Stimulated activated CD8-positive, alpha-beta memory T cell treated with anti-CD3 and anti-CD28 coated beads, Interleukin-7, amount 100 ng/mL, for 4 hours (primary cell): Measurements from ENCODE around the gene LECT2.

ENCODE experiments used
- DNase-seq, 2 donors: peaks; one replicate each; pipeline ENCODE4 v3.0.0-alpha.2; 2020; ENCODE audit warnings: low read depth in 2 of 2

LECT2 gene

DNA sequence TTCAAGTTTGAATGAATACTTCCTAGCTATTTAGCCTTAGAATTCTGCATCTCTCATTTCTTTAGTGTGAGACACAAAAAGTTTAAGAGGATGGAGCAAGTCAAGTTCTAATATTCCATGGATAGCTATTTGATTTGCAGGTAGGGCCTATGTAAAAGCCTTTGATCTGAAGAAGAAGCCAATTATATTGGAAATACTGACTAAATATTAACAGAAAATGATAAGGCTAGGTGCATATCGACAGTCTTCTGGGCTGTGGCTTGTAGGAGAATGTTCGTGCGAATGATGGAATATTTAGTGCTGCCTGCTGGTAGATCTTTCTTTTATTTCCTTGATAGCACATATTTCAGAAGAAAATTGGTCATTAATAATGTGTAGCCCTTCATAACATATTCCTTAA is at the start of gene LECT2:
TSS of gene LECT2 (minus strand) at position 85 of the 400 bp plus-strand sequence. CDS start 150 bp downstream, outside the sequence.
- no peak for DNase-seq

- no peak for DNase-seq
Observed at GRCh38 chr5:136004436-136004835, 49.7 kb upstream of the LECT2 start.

- no peak for DNase-seq
Observed at GRCh38 chr5:136001466-136001981, 46.7 kb upstream of the LECT2 start.

DNA sequence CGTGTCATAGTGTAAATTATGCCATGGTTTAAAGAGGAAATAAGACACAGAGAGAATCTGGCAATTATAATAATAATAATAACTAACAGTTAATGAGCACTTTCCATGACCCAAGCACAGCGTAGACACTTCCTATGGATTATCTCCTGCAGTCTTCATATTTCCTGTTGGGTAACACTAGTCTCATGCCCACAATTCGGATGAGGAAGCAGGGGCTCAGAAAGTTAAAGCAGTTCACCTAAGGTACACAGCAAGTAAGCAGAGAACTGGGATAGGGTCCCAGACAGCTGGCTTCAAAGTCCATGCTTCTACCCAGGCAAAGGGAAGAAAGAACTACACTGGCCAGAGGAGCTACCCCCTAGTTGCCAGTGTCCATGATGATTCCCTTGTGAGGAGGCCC is 46.1 kb upstream of the LECT2 start:
- no peak for DNase-seq

- no peak for DNase-seq
Observed at GRCh38 chr5:136000147-136000546, 45.4 kb upstream of the LECT2 start.

DNA sequence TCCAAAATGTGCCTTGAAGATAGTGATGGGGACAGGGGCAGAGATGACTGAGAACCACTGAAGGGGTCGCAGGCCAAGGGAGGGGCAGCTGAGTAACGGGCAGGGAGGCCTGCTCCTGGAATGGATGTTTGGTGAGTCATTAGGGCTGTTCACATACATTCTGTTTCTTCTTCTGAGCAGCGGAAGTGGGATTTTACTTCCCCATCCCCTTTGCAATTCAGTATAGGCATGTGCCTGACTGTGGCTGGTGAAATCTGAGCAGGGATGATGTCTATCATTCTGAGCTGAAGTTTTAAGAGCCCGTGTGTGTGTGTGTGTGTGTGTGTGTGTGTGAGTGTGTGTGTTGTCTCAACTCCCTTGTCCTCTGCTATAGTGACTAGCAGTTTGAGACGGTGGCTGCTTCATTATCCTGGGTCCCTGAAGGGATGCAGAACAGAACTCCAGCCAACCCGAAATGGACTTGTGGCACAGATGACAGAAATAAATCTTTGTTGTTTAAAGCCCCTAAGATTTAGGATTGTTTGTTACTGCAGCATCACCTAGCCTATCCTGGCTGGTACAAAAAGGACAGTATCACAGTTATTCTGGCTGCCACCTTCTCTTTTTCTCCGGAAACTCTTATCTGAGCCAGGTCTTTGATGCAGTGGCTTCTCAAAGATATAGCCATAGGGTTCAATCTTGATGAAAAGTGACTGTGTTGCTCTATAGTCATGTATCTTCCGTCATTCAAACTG is 44.8 kb upstream of the LECT2 start:
- DNase-seq: no peak

- DNase-seq: no peak
Observed at GRCh38 chr5:135998889-135999288, 44.1 kb upstream of the LECT2 start.

GRCh38 chr5:135997673-135998335 is 43.0 kb upstream of the LECT2 start:
- DNase-seq: no peak

DNA sequence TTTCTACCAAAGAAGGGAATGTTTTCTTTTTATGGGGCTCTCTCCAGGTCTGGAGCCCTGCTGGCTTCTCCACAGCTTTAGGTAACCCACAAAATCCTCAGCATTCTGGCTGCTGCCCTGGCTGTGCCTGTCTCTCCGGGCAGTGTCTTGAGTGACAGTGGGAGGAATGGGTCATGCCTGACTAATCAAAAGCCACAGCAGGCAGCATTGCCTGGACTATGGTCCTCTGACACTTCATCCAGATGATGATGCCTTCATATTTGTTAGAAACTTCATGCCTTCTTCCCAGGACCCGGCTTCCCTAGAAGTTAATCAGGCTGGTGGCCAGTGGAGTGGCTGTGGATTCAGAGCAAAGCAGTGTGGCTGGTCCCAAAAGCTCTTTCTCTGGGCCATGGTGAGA is 41.8 kb upstream of the LECT2 start:
- DNase-seq: no peak

DNA sequence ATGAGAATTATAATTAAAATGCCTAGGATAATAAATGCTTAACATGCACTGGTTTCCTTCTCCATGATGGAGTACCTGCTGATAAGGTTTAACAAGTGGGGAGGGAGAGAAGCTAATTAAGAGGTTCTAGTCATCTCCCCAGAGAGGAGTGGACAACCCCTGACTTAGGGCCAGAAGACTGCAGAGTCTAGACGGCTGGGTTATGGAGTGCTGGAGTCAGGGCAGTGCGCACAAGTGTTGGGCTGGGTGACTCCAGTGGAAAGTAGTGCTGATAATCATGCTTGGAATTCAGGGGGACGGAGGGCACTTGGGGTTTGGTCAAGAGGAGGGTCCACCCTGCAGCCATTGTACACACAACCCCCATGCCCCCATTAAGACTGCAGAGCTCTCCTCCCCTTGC is 41.2 kb upstream of the LECT2 start:
- DNase-seq: no peak

GRCh38 chr5:135993880-135994636 is 39.3 kb upstream of the LECT2 start:
- DNase-seq: no peak

- DNase-seq: no peak
Observed at GRCh38 chr5:135993335-135993879, 38.6 kb upstream of the LECT2 start.

DNA sequence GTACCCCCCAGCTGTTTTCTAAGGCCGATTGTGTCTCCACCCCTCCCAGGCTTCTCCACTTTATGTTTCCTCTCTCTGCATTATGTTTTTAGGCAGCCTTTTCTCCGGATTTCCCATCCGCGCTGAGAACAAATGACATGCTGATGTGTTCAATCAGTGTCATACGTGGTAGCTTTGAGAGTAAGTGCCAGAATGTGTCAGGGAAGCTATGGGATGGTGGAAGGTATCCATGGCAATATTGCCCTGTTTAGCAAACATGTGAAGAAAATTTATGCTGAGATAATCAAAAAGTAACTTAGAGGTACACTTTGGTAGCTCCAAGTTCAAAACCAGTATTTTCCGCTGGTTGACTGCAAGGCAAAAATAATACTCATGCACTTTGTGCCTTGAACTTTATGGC is 36.6 kb upstream of the LECT2 start:
- no peak for DNase-seq

DNA sequence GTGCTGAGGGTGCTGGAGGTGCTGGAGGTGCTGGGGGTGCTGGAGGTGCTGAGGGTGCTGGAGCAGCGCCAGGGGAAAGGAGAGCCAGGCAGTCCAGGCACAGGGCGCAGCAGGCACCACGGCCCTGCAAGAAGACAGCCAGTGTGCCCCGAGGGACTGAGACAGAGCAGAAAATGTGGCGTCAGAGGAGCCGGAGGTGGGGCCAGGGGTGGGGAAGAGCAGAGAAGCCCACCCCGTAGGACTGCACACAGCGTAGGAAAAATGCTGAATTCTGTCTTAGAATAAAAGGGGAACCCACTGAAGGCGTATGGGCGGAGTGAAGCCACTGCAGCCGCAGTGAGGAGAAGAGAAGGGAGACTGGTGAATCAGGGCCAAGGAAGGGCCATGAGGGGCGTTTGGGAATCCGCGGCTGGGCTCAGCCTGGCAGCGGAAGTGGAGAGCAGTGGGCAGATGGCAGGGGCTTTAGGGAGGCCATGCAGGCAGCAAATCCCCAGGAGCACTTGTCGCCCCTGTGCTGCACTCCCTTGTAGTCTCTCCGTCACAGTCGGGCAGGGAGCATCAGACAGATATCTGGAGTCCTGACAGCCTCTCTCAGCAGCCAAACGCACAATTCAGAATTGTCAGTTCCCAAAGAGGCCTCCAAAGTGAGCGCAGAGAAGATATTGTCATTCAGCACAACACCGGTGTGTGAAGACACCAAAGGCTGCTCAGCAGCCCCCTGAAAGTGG is 35.9 kb upstream of the LECT2 start:
- DNase-seq: no peak

DNA sequence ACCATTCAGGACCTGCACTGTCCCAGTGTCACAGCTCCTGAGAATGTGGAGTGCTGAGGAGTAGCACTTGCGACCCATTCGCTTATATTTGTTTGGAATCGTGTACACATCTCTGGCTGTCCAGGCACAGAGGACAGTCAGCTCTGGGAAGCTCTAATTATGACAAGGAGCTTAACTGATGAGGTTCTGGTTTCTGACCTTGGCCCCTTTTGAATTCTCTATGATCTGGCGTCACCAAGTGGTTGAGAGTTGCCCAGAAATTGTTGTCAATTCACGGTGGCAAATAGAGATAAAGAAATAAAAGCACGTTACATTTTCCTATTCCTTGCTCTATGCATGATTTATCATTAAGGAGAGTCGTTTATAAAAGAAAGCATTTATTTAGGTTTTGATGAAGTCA is 34.9 kb upstream of the LECT2 start:
- DNase-seq: no peak

GRCh38 chr5:135988546-135988945 is 33.8 kb upstream of the LECT2 start:
- no peak for DNase-seq

DNA sequence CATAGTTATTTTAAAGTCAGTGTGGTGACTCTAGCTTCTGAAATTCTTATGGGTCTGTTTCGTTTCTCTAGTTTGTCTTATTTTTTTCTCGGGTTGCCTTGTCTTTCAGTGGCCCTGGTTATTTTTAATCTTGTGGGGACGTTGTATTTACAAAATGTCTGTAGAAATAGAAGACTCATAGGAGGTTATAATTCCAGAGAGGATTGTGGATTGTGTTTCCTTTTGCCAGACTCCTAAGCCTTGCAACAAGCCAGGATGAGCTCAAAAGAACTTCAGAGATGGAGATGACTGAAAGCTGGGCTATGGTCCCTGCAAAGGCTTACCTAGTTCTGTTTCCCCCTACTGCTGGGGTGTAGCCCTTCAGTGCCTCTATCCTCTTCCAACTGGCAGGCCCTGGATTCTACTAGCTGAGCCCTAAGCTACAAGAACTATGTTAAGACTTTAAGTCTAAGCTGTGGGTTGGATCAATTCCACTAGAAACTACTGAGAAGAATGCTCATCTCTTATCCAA is 32.2 kb upstream of the LECT2 start:
- no peak for DNase-seq

DNA sequence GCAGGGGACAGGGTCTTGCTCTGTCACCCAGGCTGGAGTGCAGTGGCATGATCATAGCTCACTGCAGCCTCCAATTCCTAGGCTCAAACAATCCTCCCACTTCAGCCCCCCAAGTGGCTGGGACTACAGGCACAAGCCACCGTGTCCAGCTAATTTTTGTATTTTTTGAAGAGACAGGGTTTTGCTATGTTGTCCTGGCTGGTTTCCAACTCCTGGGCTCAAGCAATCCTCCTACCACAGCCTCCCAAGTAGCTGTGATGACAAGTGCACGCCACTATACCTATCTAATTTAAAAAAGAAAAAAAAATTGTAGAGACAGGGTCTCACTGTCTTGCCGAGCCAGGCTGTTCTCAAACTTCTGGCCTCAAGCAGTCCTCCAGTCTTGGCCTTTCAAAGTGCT is 31.6 kb upstream of the LECT2 start:
- no peak for DNase-seq

DNA sequence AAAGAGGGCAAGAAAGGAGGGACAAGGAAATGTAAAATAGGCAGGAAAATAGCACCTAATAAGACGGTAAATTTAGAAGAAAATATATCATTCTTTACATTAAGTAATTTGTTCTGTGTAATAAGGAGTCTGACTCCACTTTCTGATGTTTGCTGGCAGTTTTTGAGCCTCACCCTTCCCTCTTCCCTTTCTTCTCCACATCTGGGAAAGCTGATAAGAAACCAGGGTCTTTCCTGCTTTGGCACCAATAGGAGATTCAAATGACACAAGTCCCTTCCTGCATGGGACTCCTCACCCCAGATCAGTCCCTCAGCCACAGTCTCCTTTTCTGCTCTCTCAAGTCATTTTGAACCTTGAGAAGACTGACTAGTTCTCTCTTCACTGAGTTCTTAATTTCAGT is 31.2 kb upstream of the LECT2 start:
- DNase-seq: no peak

DNA sequence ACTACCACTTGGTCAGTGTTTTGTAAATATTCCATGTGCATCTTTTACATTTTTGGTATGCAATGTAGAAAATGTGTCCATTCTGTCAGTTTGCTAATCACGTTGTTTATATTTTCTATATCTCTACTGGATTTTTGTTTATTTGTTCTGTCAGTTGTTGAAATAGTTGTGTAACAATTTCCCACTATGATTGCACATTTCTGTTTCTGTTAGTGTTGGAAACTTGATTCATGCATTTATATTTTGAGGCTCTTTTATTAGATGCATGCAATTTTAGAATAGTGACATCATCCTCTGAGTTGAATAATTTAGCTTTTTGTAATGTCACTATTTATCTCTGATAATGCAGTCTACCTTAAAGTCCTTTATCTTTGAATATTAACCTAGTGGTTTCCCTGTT is 25.8 kb upstream of the LECT2 start:
- no peak for DNase-seq

DNA sequence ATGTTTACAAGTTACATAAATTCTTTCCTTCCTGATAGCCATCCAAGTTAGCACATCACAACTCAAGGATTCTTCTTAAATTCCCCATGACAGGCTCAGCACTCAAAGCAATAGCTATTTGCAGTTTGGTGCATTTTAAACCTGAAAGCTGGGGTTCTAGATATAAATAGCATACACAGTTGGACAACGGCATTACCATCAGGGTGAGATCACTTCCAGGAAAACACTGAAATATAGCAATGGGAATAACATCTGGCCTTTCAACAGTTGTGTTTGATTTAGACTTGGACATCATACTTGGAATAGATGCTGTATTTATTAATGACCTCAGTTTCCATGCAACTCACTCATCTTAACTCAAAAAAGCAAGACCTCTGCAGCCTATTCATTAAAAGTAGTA is 24.7 kb upstream of the LECT2 start:
- no peak for DNase-seq
